A673 (cell line): ENCODE measurements around the gene LGALS9. TPM values are rescaled to one million over a fixed set of nuclear protein-coding genes. Genes with fewer than 3 reads are reported as not detected.
"Not testable (repeated sequence)": the region's sequence is repeated elsewhere in the genome, so short reads cannot be mapped to it uniquely, and the experiment has no call there.

ENCODE experiments used
- BruUV-seq: library from RNA; stranded (reverse); fragments of 400-500 nt; replicated peaks from 2 replicates; lab custom pipeline; 2021; lab: Mats Ljungman, UMichigan
- CTCF ChIA-PET: fragments of 300-600 bp; sonication (Branson Sonifier 250); formaldehyde crosslinking; loops from one replicate; lab custom pipeline; 2022; ENCODE audit warnings: antibody characterized with exemption; lab: Charles Lee
- POLR2A ChIA-PET: fragments of 300-600 bp; sonication (Branson Sonifier 250); formaldehyde crosslinking; loops from one replicate; lab custom pipeline; 2022; ENCODE audit warnings: antibody characterized with exemption; ENCODE audit not compliant: low non-redundant PET; lab: Charles Lee
- DNase-seq: peaks from one replicate; pipeline ENCODE4 v3.0.0-alpha.2; 2015; ENCODE audit warnings: low spot score
- H3K27ac ChIP-seq: fragments of 200-600 bp; sonication (generic); 2 replicates; pipeline ENCODE4 v1.5.1; 2016; ENCODE audit warnings: mixed run types, low read depth, mild to moderate bottlenecking, mixed read lengths, antibody characterized with exemption, low read length; ENCODE audit not compliant: poor library complexity, severe bottlenecking
- H3K27me3 ChIP-seq: fragments of 200-600 bp; sonication (generic); replicated peaks from 2 replicates; pipeline ENCODE4 v1.6.1; 2017; ENCODE audit warnings: mixed run types, low read depth, mild to moderate bottlenecking, mixed read lengths, antibody characterized with exemption, low read length; ENCODE audit not compliant: insufficient read depth, poor library complexity
- H3K36me3 ChIP-seq: fragments of 200-600 bp; sonication (generic); 2 replicates; pipeline ENCODE4 v1.6.1; 2016; ENCODE audit warnings: mixed run types, mild to moderate bottlenecking, mixed read lengths, antibody characterized with exemption, low read length; ENCODE audit not compliant: insufficient read depth, poor library complexity, severe bottlenecking
- H3K4me1 ChIP-seq: fragments of 200-600 bp; sonication (generic); 2 replicates; pipeline ENCODE4 v1.6.1; 2017; ENCODE audit warnings: mixed run types, mild to moderate bottlenecking, mixed read lengths, antibody characterized with exemption, low read length; ENCODE audit not compliant: insufficient read depth, poor library complexity, severe bottlenecking
- H3K4me3 ChIP-seq: fragments of 200-600 bp; sonication (generic); 2 replicates; pipeline ENCODE4 v1.5.1; 2016; ENCODE audit warnings: low read depth, mixed run types, mild to moderate bottlenecking, mixed read lengths, low read length; ENCODE audit not compliant: poor library complexity, severe bottlenecking
- H3K9me3 ChIP-seq: fragments of 200-600 bp; sonication (generic); 2 replicates; pipeline ENCODE4 v1.6.1; 2016; ENCODE audit warnings: mixed run types, low read depth, mild to moderate bottlenecking, mixed read lengths, antibody characterized with exemption, low read length; ENCODE audit not compliant: poor library complexity, severe bottlenecking
- CTCF ChIP-seq: fragments of 300-800, 200-600 bp; sonication (generic); conservative IDR thresholded peaks from 2 replicates; pipeline ENCODE4 v1.5.1; 2017; ENCODE audit warnings: low read depth, mild to moderate bottlenecking, antibody characterized with exemption, low read length, moderate library complexity, mixed read lengths
- EZH2 ChIP-seq: fragments of 200-600 bp; sonication (generic); IDR thresholded peaks from 2 replicates; pipeline ENCODE4 v1.6.1; 2017; ENCODE audit warnings: borderline replicate concordance, low read depth, mild to moderate bottlenecking, mixed read lengths, antibody characterized with exemption, low read length; ENCODE audit not compliant: poor library complexity, severe bottlenecking
- intact Hi-C: fragments of 100-400 bp; cut with micrococcal nuclease; formaldehyde crosslinking; loops from one replicate; pipeline ENCODE4 v1.10.0; 2022; ENCODE audit not compliant: unreplicated experiment
- total RNA-seq: library from RNA; stranded (reverse); gene quantifications from 2 replicates; pipeline ENCODE4 v1.2.3, GENCODE V29; 2021

Gene LGALS9
- total RNA-seq, 1 experiment from 2014 or later: 2.4 TPM

GRCh38 chr17:27631897-27632725 is 1.1 kb downstream of the LGALS9 start:
- no peak overlapping the region for H3K27ac ChIP-seq
- CTCF ChIA-PET: interaction anchor here (0.6 kb wide), 1 partner anchor 22 kb away, joined by 3 read pairs; no protein-coding TSS in a partner anchor
- no TSS peak for BruUV-seq

GRCh38 chr17:27632766-27633165 is 1.8 kb downstream of the LGALS9 start:
- POLR2A ChIA-PET, H3K36me3 ChIP-seq, DNase-seq: not testable (repeated sequence)

More at GRCh38 chr17:27631897-27632725, 1.1 kb downstream of the LGALS9 start:
- no peak for DNase-seq
- no peak for TF ChIP-seq CTCF
- TF ChIP-seq EZH2: no peak
- intact Hi-C loops: no loop called here
- Histone ChIP-seq H3K4me3 (no peak overlapping the region), H3K27me3 (no peaks in the 10 kb centered on the region), H3K36me3 (no peaks in the 10 kb centered on the region), H3K4me1 (no peaks in the 10 kb centered on the region), H3K9me3 (no peaks in the 10 kb centered on the region)
- POLR2A ChIA-PET: no interaction called here

GRCh38 chr17:27633312-27634025 is 2.5 kb downstream of the LGALS9 start:
- Histone ChIP-seq H3K9me3 (no peaks in the 10 kb centered on the region), H3K36me3 (no peaks in the 10 kb centered on the region), H3K27me3 (no peaks in the 10 kb centered on the region), H3K27ac (no peak overlapping the region), H3K4me1 (no peaks in the 10 kb centered on the region), H3K4me3 (no peak overlapping the region)
- DNase-seq: no peak
- BruUV-seq: no TSS peak
- POLR2A ChIA-PET: no interaction called here
- TF ChIP-seq EZH2: no peak
- no peak for TF ChIP-seq CTCF
- CTCF ChIA-PET: no interaction called here
- intact Hi-C loops: no loop called here

More at GRCh38 chr17:27632766-27633165, 1.8 kb downstream of the LGALS9 start:
- H3K4me1 ChIP-seq, H3K27me3 ChIP-seq, BruUV-seq, H3K9me3 ChIP-seq, H3K27ac ChIP-seq, CTCF ChIA-PET, intact Hi-C loops, H3K4me3 ChIP-seq: not testable (repeated sequence)
